HG03097 (cell line): ENCODE results near the gene CA12.

Experiments used
- ATAC-seq: cut with Tn5 transposase; IDR thresholded peaks from one replicate; pipeline ENCODE4 v1.9.1; 2021; ENCODE audit not compliant: unreplicated experiment, low FRiP score

Gene CA12

DNA sequence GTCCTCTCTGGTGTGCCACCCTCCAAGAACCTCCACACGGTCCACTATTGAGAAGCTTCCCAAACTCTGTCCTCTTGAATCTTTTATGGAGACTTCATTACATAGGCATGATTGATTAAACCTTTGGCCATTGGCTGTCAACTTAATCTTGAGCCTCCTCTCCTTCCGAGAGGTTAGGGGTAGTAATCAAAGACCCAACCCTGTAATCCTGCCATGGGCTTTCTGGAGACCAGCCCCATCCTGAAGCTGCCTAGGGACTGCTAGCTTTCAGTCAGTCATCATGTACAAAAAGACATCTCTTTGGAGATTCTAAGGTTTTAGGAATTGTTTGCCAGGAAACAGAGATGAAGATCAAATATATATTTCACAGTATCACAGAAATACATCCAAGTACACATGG, 67.2 kb downstream of the CA12 start:
- no peak for ATAC-seq

DNA sequence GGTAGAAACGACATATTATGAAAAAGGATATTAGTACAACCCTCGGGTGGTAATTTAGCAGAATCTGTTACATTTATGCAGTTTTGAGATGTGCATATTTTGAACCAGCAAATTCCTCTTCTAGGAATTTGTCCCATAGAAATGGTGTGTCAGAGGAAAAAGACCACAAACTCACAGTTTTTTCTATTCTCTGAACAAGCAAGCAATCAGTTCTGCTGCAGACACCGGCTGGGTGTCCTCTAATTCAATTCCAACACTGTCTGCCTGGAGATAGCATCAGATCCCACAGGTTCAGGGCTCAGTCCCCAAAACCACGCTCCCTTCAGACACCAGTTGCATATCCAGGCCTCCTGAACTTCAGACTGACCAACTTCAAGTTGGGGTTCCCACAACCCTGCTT, 67.8 kb downstream of the CA12 start:
- ATAC-seq: no peak

DNA sequence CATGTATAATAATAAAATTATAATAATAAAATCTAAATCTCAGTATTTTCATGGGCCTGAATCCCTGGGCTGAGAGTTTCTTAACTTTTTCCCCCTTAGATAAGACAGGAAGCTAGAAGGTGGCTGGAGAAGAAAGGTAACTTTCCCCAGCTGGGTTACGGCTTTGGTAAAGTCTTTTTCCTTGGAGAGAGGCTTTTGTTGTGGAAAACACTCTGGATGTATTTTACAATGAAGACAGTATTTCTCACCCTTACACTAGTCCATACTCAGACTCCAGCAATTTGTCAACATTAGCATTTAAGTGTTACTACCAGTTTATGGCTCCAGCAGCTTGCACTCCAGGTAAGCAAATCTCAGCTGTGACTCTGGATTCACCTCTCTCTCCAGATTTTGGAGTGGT, 69.4 kb downstream of the CA12 start:
- no peak for ATAC-seq

DNA sequence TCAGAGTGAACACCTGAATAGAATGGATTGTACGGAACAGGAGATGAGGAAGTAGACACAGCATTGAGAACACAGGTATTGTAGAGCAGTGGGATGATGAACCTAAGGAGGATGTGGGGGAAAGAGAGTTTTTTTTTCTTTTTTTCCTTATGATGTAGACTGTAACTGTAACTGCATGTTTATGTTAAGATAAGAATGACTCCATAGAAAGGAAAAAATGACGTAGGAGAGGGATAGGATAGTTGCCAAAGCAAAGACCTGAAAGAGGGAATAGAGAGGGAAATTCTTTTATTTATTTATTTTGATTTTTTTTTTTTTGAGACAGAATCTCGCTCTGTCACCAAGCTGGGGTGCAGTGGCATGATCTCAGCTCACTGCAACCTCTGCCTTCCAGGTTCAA, 71.0 kb downstream of the CA12 start:
- ATAC-seq: no peak

DNA sequence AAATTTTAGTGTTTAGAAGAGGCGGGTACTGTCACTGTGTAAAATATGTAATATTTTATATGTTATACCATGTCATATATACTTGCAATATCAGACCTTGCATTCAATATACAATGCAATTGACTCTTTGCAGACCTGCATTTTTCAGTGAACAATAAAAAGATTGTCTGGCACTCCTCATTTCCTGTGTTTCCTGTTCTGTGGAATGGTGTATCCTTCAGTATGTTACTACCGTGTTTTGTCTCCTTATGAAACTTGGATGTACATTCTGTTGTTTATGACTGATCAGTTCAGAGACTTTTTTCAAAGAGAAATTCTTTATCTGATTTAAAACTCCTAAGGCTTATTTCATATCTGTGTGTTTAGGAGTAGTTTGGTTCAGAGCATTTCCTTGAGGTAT, 72.7 kb downstream of the CA12 start:
- ATAC-seq: no peak

DNA sequence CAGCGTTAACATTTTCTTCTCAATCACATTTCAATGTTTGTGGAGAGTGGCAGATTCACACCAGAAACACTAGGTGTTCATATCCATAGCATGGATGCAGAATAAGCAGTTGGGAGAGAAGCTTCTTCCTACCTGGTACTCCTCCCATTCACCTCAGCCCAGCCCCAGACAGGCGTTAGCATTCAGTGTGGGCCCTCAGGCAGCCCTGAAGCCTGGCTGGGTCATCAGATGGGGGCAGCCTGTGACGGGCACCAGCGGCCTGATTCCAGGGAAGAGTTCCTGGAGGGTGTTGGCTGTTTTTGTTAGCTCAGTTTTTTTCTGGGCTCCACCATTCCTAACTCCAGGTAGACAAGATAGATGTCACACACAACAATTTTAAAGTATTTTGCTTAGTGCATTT, 73.2 kb downstream of the CA12 start:
- no peak for ATAC-seq

DNA sequence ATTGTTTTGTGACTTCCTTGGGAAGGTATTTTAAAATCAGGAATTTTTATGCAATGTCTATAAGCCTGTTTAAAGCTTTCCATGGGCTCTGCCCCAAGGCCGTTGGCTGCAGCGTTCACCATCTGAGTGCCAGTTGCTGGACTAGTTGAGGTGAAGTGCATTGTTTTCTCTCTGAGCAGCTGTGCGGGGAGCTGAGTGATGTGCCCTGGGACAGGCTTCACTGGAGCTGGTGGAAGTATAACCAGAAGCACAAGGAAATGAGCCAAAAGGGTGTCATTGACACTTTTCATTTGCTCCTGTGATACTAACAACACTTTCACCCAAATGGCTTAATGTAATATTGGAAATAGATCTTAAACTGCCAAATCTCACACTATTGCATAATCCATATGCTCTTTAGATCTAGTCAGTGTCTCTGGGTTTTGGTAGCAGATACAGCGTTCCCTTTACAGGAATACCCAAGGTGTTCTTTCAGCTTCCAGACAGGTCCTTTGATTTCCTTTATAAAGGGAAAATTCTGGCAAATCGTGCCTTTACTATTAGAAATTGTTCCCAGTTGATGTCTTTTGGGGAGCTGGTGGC, 75.1 kb downstream of the CA12 start:
- ATAC-seq: no peak

DNA sequence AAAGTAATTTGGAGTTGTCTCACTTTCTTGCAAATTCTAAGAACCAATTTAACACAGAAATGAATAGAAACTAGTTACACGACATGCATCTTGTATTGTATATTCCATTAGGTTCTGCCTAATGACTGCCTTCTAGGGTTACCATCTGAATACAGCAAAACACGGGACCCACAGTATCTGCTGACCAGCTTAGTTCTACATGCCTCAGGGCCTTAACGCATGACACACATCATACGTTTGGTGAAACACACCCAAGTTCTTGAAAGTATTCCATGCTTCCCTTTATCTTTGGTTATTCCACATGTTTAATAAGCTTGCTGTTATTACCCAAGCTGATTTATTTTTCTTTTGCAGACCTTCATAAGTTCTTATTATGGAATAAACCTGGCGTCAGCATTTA, 76.4 kb downstream of the CA12 start:
- no peak for ATAC-seq

DNA sequence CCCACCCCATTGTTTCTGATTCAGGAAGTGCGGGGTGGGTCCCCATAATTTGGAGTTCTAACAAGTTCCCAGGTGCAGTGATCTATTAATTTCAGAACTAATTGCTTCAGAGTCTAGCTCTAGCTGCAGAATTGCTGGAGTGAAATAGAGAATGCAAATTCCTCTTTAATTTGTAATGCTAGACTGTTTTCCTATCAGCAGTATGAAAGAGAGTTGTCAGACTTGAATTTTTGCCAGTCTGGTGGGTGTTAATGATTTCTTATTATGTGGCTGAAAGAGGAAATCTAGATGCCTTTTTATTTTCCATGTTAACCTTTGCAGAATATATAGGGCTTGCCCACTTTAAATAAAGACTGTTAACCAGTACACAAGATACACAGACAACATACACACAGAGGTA, 80.6 kb downstream of the CA12 start:
- no peak for ATAC-seq

DNA sequence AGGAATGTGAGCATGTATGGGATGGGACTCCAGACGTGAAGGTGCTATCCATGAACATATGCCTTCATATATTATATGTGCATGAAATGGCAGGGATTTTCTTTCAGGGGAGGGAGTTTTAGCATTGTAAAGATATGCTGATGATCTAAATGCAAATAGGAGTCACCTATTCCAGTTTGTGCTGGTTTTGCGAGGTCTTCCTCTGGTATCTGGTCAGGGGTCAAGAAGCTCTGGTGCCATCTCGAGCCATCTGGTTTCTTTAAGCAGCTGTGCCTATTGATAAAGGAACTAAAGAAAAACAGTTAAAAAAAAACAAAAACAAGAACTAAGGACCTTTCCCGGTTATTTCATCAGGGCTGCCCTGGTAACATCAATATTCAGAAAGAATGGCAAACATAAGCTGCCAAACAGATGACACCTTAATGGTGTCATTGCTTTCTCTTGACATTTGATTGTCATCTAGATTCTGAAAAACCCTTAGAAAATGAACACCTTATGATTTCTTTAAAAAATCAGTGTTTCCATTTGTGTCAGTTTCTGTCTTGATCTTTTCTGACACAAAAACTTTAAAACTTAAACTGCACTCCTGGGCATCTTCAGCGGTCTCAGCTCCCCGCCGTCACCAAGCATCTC, 81.6 kb downstream of the CA12 start:
- ATAC-seq: no peak

DNA sequence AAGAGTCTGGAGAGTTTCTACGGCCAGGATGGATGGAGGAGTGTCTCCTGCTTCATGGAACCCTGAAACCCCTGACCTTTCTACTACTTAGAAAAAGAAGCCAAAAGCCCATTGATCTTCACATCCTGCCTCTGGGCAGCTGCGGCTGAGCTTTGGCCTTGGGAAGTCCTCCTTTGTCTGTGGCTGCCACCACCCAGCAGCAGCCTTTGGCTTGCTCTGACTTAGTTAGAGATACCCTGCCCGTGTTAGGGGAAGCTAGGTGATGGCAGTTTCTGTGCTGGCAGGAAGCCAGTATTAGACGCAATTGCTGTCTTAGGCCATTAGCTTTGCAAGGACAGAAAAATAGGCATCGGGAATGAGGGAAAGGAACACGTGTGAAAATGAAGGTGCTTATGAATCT, 85.5 kb downstream of the CA12 start:
- ATAC-seq: no peak

DNA sequence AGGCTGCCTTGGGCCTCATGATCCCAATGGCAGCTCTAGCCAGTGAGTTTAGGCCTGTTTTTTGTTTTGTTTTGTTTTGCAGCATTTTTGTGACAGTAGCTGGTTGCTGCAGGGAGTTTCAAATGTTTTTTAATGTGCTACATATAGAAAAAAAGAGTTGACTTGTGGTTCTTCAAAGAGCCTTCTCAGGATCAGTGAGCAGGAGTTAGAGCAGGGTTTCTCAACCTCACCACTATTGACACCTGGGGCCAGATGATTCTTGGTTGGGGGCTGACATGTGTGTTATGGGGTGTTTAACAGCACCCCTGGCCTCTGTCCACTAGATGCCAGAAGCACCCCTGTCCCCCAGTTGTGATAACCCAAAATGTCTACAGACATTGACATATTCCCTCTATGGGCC, 86.3 kb downstream of the CA12 start:
- ATAC-seq: no peak

DNA sequence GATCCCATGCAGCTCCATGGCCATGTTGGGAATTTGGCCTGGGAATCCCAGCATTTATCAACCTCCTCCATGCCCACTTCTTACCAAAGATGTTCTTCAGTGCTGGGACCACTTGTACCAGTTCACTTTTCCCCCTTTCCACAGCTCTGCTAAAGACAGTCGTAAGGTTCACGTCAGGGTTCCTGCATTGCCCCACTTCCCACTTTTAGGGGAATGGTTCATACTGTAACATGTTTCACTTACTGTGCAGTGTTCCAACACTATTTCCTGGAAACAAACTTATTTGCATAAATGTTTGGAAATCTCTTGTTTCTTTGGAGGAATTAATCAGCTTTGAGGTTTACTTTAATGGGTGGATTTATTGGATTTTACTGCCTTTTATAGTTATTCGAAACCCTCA, 87.3 kb downstream of the CA12 start:
- no peak for ATAC-seq

DNA sequence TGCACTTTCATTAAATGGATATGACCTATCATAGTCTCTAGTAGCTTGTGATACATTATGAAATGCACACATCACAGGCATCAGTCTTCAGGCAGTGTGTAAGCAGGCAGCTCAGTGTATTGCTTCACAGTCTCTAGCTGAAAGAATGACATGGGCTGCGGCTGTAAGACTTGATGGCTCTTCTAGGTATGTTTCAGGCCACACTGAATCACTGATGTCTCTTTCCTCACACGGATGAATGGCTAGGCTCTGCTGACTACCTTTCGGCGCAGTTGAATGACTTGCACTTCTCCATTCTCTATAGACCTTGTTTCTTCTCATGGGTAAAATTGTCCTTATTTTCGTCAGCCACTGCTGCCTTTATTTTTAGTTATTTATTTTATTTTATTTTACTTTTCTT, 88.9 kb downstream of the CA12 start:
- ATAC-seq: no peak

DNA sequence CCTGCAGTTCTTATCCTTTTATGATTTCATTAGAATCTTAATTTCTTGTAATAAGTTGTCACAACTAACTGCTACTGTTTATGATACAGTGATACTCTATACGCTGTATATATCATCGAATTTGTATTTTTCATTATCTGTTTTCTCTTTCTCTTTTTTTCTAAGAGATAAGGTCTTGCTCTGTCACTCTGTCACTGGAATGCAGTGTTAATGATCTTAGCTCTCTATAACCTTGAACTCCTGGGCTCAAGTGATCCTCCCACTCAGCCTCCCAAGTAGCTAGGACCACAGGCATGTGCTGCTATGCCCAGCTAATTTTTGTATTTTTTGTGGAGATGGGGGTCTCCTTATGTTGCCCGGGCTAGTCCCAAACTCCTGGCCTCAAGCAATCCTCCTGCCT, 89.4 kb downstream of the CA12 start:
- no peak for ATAC-seq

DNA sequence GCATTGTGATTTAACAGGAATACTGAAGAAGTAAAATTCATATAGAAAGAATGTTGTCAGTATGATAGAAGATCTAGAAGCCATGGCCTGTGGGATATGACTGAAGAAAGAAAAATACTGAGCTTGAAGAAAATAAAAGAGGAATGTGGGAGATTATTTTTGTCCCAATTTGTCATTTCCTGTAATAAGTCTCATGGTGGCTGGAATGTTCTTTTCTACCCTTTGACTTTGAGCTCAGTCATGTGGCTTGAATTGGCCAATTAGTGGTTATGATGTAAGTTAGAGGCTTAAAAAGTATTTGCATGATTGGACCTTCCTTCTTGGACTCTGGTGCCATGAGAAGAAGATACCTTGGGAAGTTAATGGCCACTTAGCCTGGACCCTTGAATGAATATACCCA, 90.1 kb downstream of the CA12 start:
- ATAC-seq: no peak

DNA sequence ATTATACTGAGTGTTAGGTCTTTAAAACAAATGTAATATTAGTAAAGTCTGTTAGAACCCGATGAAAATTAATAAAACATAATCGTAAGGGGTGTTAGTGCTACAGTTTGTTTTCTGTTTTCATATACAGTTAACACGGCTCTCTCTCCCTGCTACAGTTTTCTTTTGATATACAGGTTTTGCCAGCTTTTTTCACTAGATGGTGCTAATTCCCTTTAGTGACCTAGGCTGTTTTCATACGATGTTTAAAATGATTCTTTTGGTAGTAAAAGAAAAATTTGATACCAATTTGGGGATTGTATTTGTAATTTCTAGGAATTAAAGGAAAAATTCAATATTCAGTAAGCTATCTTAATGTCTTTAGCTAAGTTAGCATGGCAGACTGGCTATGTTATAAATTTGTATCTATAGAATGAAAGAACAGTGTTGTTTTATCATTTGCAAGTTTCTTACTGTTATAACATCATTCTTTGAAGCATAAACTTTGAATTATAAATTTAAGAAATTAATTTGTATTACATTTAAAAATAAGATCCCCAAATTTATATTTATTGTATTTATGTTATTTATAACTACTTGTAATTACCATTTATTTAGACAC, 92.8 kb downstream of the CA12 start:
- no peak for ATAC-seq

DNA sequence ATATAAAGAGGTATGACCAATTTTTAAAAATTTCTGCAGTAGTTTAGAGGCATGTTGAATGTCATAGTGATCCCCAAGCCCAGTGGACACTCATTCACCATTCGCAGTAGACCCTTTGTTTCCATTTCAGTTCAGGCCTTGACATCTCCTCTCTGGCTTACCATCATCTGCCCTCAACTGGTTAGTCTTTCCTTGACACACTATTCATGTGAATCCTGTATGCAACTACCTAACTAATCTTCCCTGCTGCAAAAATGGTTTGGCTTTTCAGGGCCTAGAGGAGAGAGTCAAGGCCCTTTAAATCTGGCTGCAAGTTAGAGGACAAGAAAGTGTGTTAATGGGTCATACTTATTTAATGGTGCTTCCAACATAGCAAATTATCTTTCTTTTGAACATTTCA, 93.3 kb downstream of the CA12 start:
- no peak for ATAC-seq

DNA sequence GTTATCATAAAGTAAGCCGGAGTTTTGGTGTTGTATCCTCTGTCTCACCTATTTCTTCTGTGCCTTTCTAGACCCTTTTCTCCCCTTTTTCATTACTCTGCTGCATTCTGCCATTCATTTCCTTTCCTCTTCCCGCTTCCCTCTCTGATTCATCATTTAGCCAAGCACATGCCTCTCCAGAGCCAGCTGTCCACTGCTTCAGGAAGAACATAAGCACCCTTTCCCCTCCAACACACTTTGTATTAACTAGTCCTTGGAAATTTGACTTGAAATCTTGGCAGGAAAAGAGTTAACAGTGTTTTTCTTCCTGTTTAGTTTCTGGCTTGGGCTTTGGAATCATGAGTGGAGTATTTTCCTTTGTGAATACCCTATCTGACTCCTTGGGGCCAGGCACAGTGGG, 94.5 kb downstream of the CA12 start:
- ATAC-seq: no peak

DNA sequence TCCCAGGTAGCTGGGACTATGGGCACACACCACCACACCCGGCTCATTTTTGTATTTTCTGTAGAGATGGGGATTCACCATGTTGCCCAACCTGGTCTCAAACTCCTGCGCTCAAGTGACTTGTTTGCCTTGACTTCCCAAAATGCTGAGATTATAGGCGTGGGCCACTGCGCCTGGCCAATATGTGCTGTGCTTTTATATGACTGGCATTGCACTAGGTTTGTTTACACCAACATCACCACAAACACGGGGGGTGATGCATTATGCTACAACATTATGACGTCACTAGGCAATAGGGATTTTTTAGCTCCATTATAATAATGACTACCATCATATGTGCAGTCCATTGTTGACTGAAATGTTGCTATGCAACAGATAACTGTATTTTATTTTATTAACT, 97.3 kb downstream of the CA12 start:
- ATAC-seq: no peak

DNA sequence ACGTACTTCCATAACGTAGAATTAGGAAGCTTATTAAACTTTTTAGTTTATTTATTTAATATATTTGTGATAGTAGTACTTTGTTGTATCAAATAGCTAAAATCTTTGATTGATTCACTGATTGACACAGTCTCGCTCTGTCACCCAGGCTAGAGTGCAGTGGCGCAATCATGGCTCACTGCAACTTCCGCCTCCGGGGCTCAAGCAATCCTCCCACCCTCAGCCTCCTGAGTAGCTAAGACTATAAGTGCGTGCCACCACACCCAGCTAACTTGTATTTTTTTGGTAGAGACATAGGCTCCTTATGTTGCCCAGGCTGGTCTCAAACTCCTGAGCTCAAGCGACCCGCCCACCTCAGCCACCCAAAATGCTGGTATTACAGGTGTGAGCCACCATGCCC, 98.5 kb downstream of the CA12 start:
- no peak for ATAC-seq

DNA sequence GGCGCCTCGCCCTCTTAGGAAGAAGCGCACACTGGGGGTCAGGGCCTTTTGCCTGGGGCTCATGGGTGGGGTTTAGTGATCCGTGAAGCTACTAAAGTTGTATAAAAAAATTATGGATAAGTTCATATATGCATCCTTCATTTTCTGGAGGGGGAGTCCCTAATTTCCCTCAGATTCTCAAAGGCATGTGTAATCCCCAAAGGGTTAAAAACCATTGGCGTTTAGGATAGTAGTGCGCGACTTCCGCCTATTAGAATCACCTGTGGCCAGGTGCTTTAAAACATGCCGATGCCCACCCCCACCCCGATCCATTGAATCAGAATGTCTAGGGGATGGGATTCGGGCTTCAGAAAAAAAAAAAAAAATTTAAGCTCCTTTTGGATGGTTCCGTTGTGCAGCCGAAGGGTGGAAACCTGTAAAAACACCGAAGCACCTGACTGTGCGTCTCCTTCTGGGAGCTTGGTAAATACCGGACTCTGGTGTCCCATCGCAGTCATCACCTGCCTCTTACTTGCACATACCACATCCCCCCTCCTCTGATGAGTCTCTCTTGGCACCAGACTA, 103.7 kb downstream of the CA12 start:
- no peak for ATAC-seq
